Measurements from ENCODE around the gene GFI1B.
"Not testable (repeated sequence)": the region's sequence is repeated elsewhere in the genome, so short reads cannot be mapped to it uniquely, and the experiment has no call there.

Gene GFI1B

DNA sequence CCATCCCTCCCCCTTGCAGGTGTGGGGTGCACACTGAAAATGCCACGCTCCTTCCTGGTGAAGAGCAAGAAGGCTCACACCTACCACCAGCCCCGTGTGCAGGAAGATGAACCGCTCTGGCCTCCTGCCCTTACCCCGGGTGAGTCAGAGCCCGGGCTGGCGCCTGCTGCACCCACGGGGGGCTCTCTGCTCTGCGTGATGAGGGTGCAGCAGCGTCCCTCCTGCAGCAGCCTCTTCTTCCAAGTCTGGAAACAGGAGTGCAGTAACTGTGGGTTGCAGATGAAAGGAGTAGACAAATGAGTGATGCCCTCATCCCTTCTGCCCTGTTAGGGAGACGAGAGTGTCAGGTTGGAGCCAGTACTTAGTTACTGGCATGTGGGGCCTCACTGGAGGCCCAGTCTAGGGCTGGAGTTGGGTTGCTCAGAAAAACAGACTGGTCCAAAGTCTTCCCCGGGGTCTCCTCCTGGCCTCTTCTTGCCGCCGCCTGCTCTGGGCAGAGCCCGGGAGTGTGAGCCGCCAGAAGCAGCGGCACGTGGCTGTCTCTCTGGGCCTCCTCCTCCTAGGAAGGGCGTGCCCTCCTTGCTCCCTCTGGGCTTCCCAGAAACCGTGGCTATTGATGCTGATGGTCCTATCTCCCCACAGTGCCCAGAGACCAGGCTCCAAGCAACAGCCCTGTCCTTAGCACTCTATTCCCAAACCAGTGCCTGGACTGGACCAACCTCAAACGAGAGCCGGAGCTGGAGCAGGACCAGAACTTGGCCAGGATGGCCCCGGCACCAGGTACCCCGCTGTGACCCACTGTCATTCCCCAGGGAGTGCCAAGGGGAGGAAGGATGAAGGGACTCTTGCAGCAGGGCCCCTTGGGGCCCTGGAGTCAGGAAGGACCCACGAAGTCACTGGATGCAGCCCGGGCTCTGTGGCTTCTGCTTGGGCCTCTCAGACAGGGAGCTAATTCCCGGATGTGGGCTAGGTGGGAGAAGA lies 8.4 kb downstream of the GFI1B start:
- DNase-seq (ENCODE audit: low read depth) = no peak
- no peak overlapping the region for H3K4me3 ChIP-seq (ENCODE audit: low read length)
- TF ChIP-seq, protein P1, sequence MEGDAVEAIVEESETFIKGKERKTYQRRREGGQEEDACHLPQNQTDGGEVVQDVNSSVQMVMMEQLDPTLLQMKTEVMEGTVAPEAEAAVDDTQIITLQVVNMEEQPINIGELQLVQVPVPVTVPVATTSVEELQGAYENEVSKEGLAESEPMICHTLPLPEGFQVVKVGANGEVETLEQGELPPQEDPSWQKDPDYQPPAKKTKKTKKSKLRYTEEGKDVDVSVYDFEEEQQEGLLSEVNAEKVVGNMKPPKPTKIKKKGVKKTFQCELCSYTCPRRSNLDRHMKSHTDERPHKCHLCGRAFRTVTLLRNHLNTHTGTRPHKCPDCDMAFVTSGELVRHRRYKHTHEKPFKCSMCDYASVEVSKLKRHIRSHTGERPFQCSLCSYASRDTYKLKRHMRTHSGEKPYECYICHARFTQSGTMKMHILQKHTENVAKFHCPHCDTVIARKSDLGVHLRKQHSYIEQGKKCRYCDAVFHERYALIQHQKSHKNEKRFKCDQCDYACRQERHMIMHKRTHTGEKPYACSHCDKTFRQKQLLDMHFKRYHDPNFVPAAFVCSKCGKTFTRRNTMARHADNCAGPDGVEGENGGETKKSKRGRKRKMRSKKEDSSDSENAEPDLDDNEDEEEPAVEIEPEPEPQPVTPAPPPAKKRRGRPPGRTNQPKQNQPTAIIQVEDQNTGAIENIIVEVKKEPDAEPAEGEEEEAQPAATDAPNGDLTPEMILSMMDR (conservative IDR thresholded peaks at IDR 0.05; ENCODE audit: low read length) = no peak

DNA sequence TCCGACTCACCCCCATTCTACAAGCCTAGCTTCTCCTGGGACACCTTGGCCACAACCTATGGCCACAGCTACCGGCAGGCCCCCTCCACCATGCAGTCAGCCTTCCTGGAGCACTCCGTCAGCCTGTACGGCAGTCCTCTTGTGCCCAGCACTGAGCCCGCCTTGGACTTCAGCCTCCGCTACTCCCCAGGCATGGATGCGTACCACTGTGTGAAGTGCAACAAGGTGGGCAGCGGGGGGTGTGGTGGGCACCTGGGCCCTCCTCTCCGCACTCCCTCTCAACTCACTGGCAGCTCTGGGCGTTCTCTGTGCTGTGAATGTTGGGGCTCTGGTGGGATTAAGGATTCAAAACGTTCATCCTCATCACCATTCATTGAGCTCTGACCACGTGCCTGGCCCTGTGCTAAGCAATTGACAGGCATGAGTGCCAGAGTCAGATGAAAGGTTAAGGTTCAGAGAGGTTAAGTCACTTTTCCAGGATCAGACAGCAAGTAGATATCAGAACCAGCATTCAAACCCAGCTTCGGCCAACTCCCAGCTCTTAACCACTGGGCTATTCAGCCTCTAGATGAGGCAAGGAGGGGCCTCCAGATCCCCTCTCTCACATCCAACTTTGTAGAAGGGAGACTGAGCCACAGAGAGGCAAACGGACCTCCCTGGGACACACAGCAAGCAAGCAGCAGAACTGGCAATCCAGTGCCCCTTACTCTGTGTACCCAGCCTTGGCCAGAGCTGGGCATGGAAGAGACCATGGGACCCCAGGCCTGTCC lies 9.9 kb downstream of the GFI1B start:
- DNase-seq (ENCODE audit: low read depth) = no peak
- TF ChIP-seq, protein P1 (conservative IDR thresholded peaks at IDR 0.05; ENCODE audit: low read length) = no peak
- no peak overlapping the region for H3K4me3 ChIP-seq (ENCODE audit: low read length)

DNA sequence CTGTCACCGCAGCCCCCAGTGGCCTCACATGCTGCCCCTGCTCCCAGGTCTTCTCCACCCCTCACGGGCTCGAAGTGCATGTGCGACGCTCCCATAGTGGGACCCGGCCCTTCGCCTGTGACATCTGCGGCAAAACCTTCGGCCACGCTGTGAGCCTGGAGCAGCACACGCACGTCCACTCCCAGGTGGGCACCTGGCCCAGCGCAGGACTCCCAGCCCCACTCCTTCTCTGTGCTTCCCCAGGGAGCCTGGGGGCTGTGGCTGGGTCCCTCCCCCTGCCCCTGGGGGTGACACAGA lies 10.5 kb downstream of the GFI1B start:
- DNase-seq (ENCODE audit: low read depth) = no peak
- H3K4me3 ChIP-seq (ENCODE audit: low read length) = no peak overlapping the region
- TF ChIP-seq, protein P1 (conservative IDR thresholded peaks at IDR 0.05; ENCODE audit: low read length) = no peak

DNA sequence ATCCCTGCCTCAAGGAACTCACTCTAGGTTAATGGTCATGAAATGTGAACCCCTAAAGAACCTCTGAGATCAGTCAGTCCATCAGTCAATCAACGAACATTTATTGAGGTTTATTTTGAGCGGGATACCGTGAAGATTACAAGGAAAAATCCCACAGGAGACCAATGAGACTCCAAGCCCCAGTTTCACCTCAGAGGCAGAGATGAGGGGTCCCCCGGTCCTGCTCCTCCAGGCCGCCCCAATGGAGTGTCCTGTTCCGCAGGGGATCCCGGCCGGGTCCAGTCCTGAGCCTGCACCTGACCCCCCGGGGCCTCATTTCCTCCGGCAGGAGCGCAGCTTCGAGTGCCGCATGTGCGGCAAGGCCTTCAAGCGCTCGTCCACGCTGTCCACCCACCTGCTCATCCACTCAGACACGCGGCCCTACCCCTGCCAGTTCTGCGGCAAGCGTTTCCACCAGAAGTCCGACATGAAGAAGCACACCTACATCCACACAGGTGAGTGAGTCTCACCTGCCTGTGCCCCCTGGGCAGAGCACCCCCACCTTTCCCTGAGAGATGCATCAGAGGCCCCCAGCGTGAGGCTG lies 11.0 kb downstream of the GFI1B start:
- DNase-seq (ENCODE audit: low read depth) = no peak
- TF ChIP-seq, protein P1 (conservative IDR thresholded peaks at IDR 0.05; ENCODE audit: low read length) = no peak
- no peak overlapping the region for H3K4me3 ChIP-seq (ENCODE audit: low read length)

DNA sequence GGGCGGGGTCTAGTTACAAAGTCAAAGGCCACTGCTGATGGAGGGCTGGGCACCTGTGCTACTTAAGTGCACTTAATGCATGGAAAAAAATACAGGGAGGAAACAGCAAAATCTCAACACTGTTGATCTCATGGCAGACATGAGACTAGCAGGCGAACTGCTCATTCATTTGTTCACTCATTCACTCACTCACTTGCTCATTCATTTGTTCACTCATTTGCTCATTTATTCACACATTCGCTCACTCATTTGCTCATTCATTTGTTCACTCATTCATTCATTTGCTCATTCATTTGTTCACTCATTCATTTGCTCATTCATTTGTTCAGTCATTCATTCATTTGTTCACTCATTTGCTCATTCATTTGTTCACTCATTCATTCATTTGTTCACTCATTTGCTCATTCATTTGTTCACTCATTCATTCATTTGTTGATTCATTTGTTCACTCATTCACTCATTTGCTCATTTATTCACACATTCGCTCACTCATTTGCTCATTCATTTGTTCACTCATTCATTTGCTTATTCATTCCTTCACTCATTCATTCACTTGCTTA lies 11.6 kb downstream of the GFI1B start:
- not testable (repeated sequence) for DNase-seq (ENCODE audit: low read depth); H3K4me3 ChIP-seq (ENCODE audit: low read length)

DNA sequence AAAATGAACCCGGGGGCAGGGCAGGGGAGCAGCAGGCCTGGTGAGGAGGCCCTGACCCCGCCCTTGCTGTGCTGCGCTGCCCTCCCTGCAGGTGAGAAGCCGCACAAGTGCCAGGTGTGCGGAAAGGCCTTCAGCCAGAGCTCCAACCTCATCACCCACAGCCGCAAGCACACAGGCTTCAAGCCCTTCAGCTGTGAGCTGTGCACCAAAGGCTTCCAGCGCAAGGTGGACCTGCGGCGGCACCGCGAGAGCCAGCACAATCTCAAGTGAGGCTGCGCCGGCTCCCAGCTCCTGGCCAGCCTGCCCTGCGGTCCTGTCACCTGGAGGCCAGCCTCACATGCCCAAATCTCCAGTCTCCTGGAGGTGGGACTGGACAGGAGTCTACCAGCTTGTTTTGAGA lies 12.3 kb downstream of the GFI1B start:
- no peak overlapping the region for H3K4me3 ChIP-seq (ENCODE audit: low read length)
- DNase-seq (ENCODE audit: low read depth) = no peak
- TF ChIP-seq, protein P1 (conservative IDR thresholded peaks at IDR 0.05; ENCODE audit: low read length) = no peak
